H1 (cell line): ENCODE data around the gene ZC3H8. TPM values are rescaled to one million over a fixed set of nuclear protein-coding genes. Genes with fewer than 3 reads are reported as not detected.

ENCODE experiments used
- CTCF ChIA-PET: fragments of 300-600 bp; sonication (Branson Sonifier 250); formaldehyde crosslinking; loops from one replicate; lab custom pipeline; 2021; ENCODE audit not compliant: partially characterized antibody; lab: Charles Lee
- POLR2A ChIA-PET: fragments of 300-600 bp; sonication (Branson Sonifier 250); formaldehyde crosslinking; loops from one replicate; lab custom pipeline; 2021; ENCODE audit warnings: inconsistent platforms; ENCODE audit not compliant: partially characterized antibody; lab: Charles Lee
- DNase-seq, 2 experiments: peaks; one replicate each; pipeline versions ENCODE4 v3.0.0 to v3.0.0-alpha.2; 2010 to 2022; ENCODE audit warnings: low spot score in 2 of 2, low read depth in 1 of 2, mixed read lengths in 1 of 2
- FAIRE-seq: peaks from 2 replicates; lab custom pipeline; 2011; peaks lifted over from hg19 to GRCh38; lab: Jason Lieb, UNC
- H2AFZ ChIP-seq: 2 replicates; pipeline ENCODE4 v1.8.1; 2012; ENCODE audit warnings: low read length, inconsistent platforms
- H2AK5ac ChIP-seq: 2 replicates; pipeline ENCODE4 v1.6.1; 2013; ENCODE audit warnings: low read depth, low read length
- H2BK120ac ChIP-seq: replicated peaks from 2 replicates; pipeline ENCODE3; 2013; ENCODE audit warnings: low read depth, low read length, inconsistent platforms
- H2BK12ac ChIP-seq: 2 replicates; pipeline ENCODE4 v1.6.1; 2013; ENCODE audit warnings: low read depth, low read length
- H2BK15ac ChIP-seq: 2 replicates; pipeline ENCODE4 v1.6.1; 2013; ENCODE audit warnings: low read length
- H2BK20ac ChIP-seq: 2 replicates; pipeline ENCODE4 v1.6.1; 2013; ENCODE audit warnings: low read length
- H2BK5ac ChIP-seq: 2 replicates; pipeline ENCODE4 v1.6.1; 2013; ENCODE audit warnings: low read depth, low read length
- H3K14ac ChIP-seq: 2 replicates; pipeline ENCODE4 v1.6.1; 2013; ENCODE audit warnings: inconsistent platforms; ENCODE audit not compliant: insufficient read length
- H3K18ac ChIP-seq: 2 replicates; pipeline ENCODE4 v1.6.1; 2013; ENCODE audit warnings: low read length; ENCODE audit errors: extremely low read depth
- H3K23ac ChIP-seq: 2 replicates; pipeline ENCODE4 v1.6.1; 2013; ENCODE audit warnings: inconsistent platforms; ENCODE audit not compliant: insufficient read length
- H3K23me2 ChIP-seq: 2 replicates; pipeline ENCODE4 v1.6.1; 2013; ENCODE audit warnings: low read depth, low read length
- H3K27ac ChIP-seq: 2 replicates; pipeline ENCODE4 v1.6.1; 2011; ENCODE audit warnings: low read depth, low read length, inconsistent platforms
- H3K27me3 ChIP-seq, 4 experiments: replicated peaks in 1 of 4; 1 replicate in 1 of 4; 2 replicates in 3 of 4; pipeline versions ENCODE4 v1.6.1 to v1.8.1; 2011 to 2013; ENCODE audit warnings: low read length in 3 of 4, mild to moderate bottlenecking in 3 of 4, inconsistent platforms in 2 of 4, mixed read lengths in 2 of 4, moderate library complexity in 1 of 4; ENCODE audit not compliant: control insufficient read depth in 3 of 4, insufficient read depth in 3 of 4; ENCODE audit errors: extremely low read depth in 1 of 4
- H3K36me3 ChIP-seq, 4 experiments: 2 replicates each; pipeline versions ENCODE4 v1.6.1 to v1.8.1; 2011 to 2013; ENCODE audit warnings: mild to moderate bottlenecking in 4 of 4, low read length in 3 of 4, moderate library complexity in 2 of 4, control low read depth in 1 of 4, inconsistent platforms in 1 of 4; ENCODE audit not compliant: insufficient read depth in 4 of 4, control insufficient read depth in 2 of 4
- H3K4ac ChIP-seq: replicated peaks from 2 replicates; pipeline ENCODE3; 2013; ENCODE audit warnings: low read length, low read depth, mixed read lengths, inconsistent platforms; ENCODE audit not compliant: insufficient read length
- H3K4me1 ChIP-seq, 4 experiments: replicated peaks in 1 of 4; 1 replicate in 1 of 4; 2 replicates in 3 of 4; pipeline versions ENCODE4 v1.6.1 to v1.8.1; 2011 to 2013; ENCODE audit warnings: low read length in 3 of 4, inconsistent platforms in 2 of 4, mixed read lengths in 1 of 4; ENCODE audit not compliant: insufficient read depth in 4 of 4, control insufficient read depth in 3 of 4
- H3K4me2 ChIP-seq, 2 experiments: 2 replicates each; pipeline versions ENCODE4 v1.6.1 to v1.8.1; 2011 to 2013; ENCODE audit warnings: low read depth in 2 of 2, low read length in 2 of 2, control low read depth in 1 of 2, inconsistent platforms in 1 of 2, mild to moderate bottlenecking in 1 of 2; ENCODE audit not compliant: insufficient read depth in 1 of 2
- H3K4me3 ChIP-seq, 4 experiments: fragments of 200-600, 300-600 bp in 1 of 4; sonication (generic), shearing (Covaris generic), sonication (Bioruptor Twin) in 1 of 4; 2 replicates each; pipeline versions ENCODE4 v1.5.1 to v1.8.1; 2011 to 2016; ENCODE audit warnings: low read length in 4 of 4, low read depth in 3 of 4, control low read depth in 2 of 4, inconsistent platforms in 2 of 4, mild to moderate bottlenecking in 2 of 4, mixed read lengths in 1 of 4, moderate library complexity in 1 of 4; ENCODE audit not compliant: insufficient read depth in 2 of 4; ENCODE audit errors: extremely low read depth in 1 of 4
- H3K56ac ChIP-seq: replicated peaks from 2 replicates; pipeline ENCODE3; 2013; ENCODE audit warnings: low read depth, mild to moderate bottlenecking, mixed read lengths, low read length, inconsistent platforms; ENCODE audit not compliant: insufficient read length
- H3K79me1 ChIP-seq: 2 replicates; pipeline ENCODE4 v1.6.1; 2013; ENCODE audit warnings: low read depth, low read length, control low read depth
- H3K79me2 ChIP-seq, 2 experiments: 2 replicates each; pipeline versions ENCODE4 v1.6.1 to v1.8.1; 2012 to 2013; ENCODE audit warnings: low read length in 2 of 2, mild to moderate bottlenecking in 2 of 2, inconsistent platforms in 1 of 2; ENCODE audit not compliant: insufficient read depth in 2 of 2, control insufficient read depth in 1 of 2
- H3K9ac ChIP-seq, 4 experiments: replicated peaks in 1 of 4; 1 replicate in 1 of 4; 2 replicates in 3 of 4; pipeline versions ENCODE4 v1.6.1 to v1.8.1; 2011 to 2013; ENCODE audit warnings: low read depth in 3 of 4, low read length in 3 of 4, control low read depth in 2 of 4, mild to moderate bottlenecking in 2 of 4, moderate library complexity in 2 of 4, inconsistent platforms in 1 of 4; ENCODE audit errors: extremely low read depth in 1 of 4
- H3K9me3 ChIP-seq, 2 experiments: 2 replicates each; pipeline versions ENCODE4 v1.6.1 to v1.8.1; 2012 to 2013; ENCODE audit warnings: mild to moderate bottlenecking in 2 of 2, moderate library complexity in 2 of 2, control low read depth in 1 of 2, inconsistent platforms in 1 of 2, low read depth in 1 of 2, low read length in 1 of 2, mixed read lengths in 1 of 2; ENCODE audit not compliant: insufficient read depth in 2 of 2
- H4K20me1 ChIP-seq, 2 experiments: replicated peaks in 1 of 2; 2 replicates each; pipeline versions ENCODE3 to v1.8.1; 2011 to 2013; ENCODE audit warnings: inconsistent platforms in 2 of 2, low read length in 2 of 2, mild to moderate bottlenecking in 1 of 2; ENCODE audit not compliant: insufficient read depth in 2 of 2, control insufficient read depth in 1 of 2
- H4K5ac ChIP-seq: 2 replicates; pipeline ENCODE4 v1.6.1; 2013; ENCODE audit warnings: low read length, low read depth, mixed read lengths, inconsistent platforms; ENCODE audit not compliant: insufficient read length
- H4K8ac ChIP-seq: 2 replicates; pipeline ENCODE4 v1.8.0; 2013; ENCODE audit warnings: mild to moderate bottlenecking, moderate library complexity, low read length, inconsistent platforms; ENCODE audit not compliant: insufficient read depth; ENCODE audit errors: extremely low read depth
- H4K91ac ChIP-seq: replicated peaks from 2 replicates; pipeline ENCODE3; 2013; ENCODE audit warnings: low read length, mixed read lengths, inconsistent platforms; ENCODE audit not compliant: insufficient read length
- CBX5 ChIP-seq: fragments of 300-800, 300-1000 bp; sonication (generic); IDR thresholded peaks from 2 replicates; pipeline ENCODE4 v1.7.1; 2016; ENCODE audit warnings: antibody characterized with exemption, low read length, low read depth
- CEBPB ChIP-seq: IDR thresholded peaks from 2 replicates; pipeline ENCODE4 v1.6.1; 2012; ENCODE audit warnings: low read depth, low read length
- EGR1 ChIP-seq: IDR thresholded peaks from 2 replicates; pipeline ENCODE4 v1.6.1; 2011; ENCODE audit warnings: low read depth, low read length, borderline replicate concordance
- EP300 ChIP-seq, 2 experiments: IDR thresholded peaks; 1 replicate in 1 of 2; 2 replicates in 1 of 2; pipeline ENCODE4 v1.6.1; 2011 to 2012; ENCODE audit warnings: low read depth in 2 of 2, low read length in 2 of 2, mild to moderate bottlenecking in 2 of 2, borderline replicate concordance in 1 of 2, inconsistent platforms in 1 of 2, moderate library complexity in 1 of 2
- FOSL1 ChIP-seq: IDR thresholded peaks from 2 replicates; pipeline ENCODE4 v1.6.1; 2011; ENCODE audit warnings: mild to moderate bottlenecking, low read depth, low read length, moderate library complexity; ENCODE audit not compliant: insufficient read depth
- HDAC6 ChIP-seq: IDR thresholded peaks from one replicate; pipeline ENCODE4 v1.7.1; 2012; ENCODE audit warnings: low read depth, mild to moderate bottlenecking, inconsistent platforms, low read length, moderate library complexity
- KDM1A ChIP-seq: fragments of 200-600, 300-600 bp; sonication (generic); IDR thresholded peaks from 2 replicates; pipeline ENCODE4 v1.7.1; 2016; ENCODE audit warnings: mild to moderate bottlenecking, low read length, borderline replicate concordance
- SAP30 ChIP-seq: fragments of 300-600 bp; sonication (generic); IDR thresholded peaks from 2 replicates; pipeline ENCODE4 v1.7.1; 2012; ENCODE audit warnings: low read length, moderate library complexity, mild to moderate bottlenecking, inconsistent platforms; ENCODE audit not compliant: insufficient read depth, insufficient replicate concordance
- SIN3A ChIP-seq, 2 experiments: IDR thresholded peaks in 1 of 2; conservative IDR thresholded peaks in 1 of 2; 2 replicates each; pipeline ENCODE4 v1.6.1; 2011 to 2012; ENCODE audit warnings: low read length in 2 of 2, improper control_type of control experiment in 1 of 2, low read depth in 1 of 2, mild to moderate bottlenecking in 1 of 2
- SIX5 ChIP-seq: IDR thresholded peaks from 2 replicates; pipeline ENCODE4 v1.6.1; 2011; ENCODE audit warnings: mild to moderate bottlenecking, low read depth, low read length
- TAF1 ChIP-seq: IDR thresholded peaks from 2 replicates; pipeline ENCODE4 v1.6.1; 2011; ENCODE audit warnings: mild to moderate bottlenecking, low read depth, low read length
- TEAD4 ChIP-seq: IDR thresholded peaks from 2 replicates; pipeline ENCODE4 v1.6.1; 2012; ENCODE audit warnings: low read depth, low read length, inconsistent platforms, mixed read lengths
- WGBS, 2 experiments: shearing (Covaris generic) in 1 of 2; methylation state at CpG; one replicate each; pipeline versions ENCODE4 v1.1.6 to v1.1.7; 2013 to 2015; ENCODE audit warnings: low lambda C conversion rate in 2 of 2, mixed read lengths in 2 of 2, inconsistent platforms in 1 of 2, low coverage in 1 of 2, missing lambda C conversion rate in 1 of 2; ENCODE audit not compliant: insufficient replicate concordance in 2 of 2, insufficient coverage in 1 of 2, insufficient read length in 1 of 2; ENCODE audit errors: extremely low coverage in 1 of 2, missing lambda C conversion rate in 1 of 2; 5-methylcytosine and 5-hydroxymethylcytosine counted together
- polyA plus RNA-seq, 7 experiments: library from polyadenylated mRNA; depleted of rRNA in 3 of 7; stranded (reverse) in 5 of 7; unstranded in 2 of 7; fragments of >200 nt in 5 of 7; fragments of 200-250 nt in 2 of 7; gene quantifications; 1 replicate in 5 of 7; 2 replicates in 1 of 7; 4 replicates in 1 of 7; pipeline versions ENCODE4 v1.2.1 to v1.2.3, GENCODE V29; 2011 to 2013; ENCODE audit warnings: missing spikeins in 2 of 7, mixed read lengths in 2 of 7
- total RNA-seq: library from RNA; stranded (reverse); fragmentation: NEBNext Ultra II Directional; extraction: Animal tissue kit (Norgen Biotek cat#: 25700); gene quantifications from 2 replicates; pipeline ENCODE4 v1.2.1, GENCODE V29; 2021
- TF ChIP-seq, protein P1 (sequence below): IDR thresholded peaks from 2 replicates; pipeline ENCODE4 v1.6.1; 2012; ENCODE audit warnings: inconsistent platforms

The ZC3H8 gene
- total and polyA plus RNA-seq, 2 of the 8 experiments (the other 6 are each of a cell fraction or from before 2014, with no cell fraction given), result 1.9 to 7.1 TPM

DNA sequence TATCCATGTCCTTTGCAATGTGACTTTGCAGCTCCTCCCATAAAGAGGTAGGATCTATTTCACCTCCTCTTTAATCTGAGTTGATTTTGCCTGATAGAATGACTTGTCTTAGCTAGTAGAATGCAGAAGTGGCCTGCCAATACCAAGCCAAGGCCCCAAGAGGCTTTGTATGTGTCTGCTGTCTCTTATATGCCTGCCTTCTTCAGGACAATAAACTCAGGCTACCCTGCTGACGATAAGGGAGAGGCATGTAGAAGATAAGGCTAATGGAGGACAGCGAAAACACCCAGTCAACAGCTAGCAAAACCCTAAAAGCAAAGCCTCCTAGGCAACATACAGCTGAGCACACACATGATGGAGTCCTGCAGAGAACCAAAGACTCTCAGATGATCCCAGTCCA, 1.8 kb upstream of the ZC3H8 start:
- no peak overlapping the region for H3K4me3 ChIP-seq
- H3K14ac ChIP-seq, result no peak overlapping the region
- no peak overlapping the region for H3K9ac ChIP-seq
- H3K36me3 ChIP-seq, result no peaks in the 10 kb centered on the region
- peaks cover 0 to under 1% of the 10 kb centered on the region in 2 experiments; a peak in 1 of 4 replicates for H3K79me2 ChIP-seq
- H2BK20ac ChIP-seq, result no peak overlapping the region
- H2BK120ac ChIP-seq, result no peak overlapping the region
- H3K27me3 ChIP-seq, result no peaks in the 10 kb centered on the region
- no peaks in the 10 kb centered on the region for H3K79me1 ChIP-seq
- H3K56ac ChIP-seq, result no peak overlapping the region
- 87% methylated on average over 2 of the region's 2 CpGs; no CpG with 5 or more reads in 1 of the 2 experiments for WGBS, 2 experiments
- no peak overlapping the region for H2AK5ac ChIP-seq
- H3K9me3 ChIP-seq, result no peaks in the 10 kb centered on the region
- H4K91ac ChIP-seq, result no peak overlapping the region
- no peak for FAIRE-seq
- H4K20me1 ChIP-seq, result no peaks in the 10 kb centered on the region
- H2BK15ac ChIP-seq, result no peak overlapping the region
- no peak overlapping the region for H3K27ac ChIP-seq
- H4K5ac ChIP-seq, result no peak overlapping the region
- no peak overlapping the region for H3K4me2 ChIP-seq
- no peak overlapping the region for H2BK5ac ChIP-seq
- no peak overlapping the region for H3K18ac ChIP-seq
- H2BK12ac ChIP-seq, result no peak overlapping the region
- no peak for DNase-seq
- ChIA-PET CTCF (interaction anchor here (1.1 kb wide), 1 partner anchor 236 kb away, joined by 3 read pairs; no protein-coding TSS in a partner anchor), POLR2A (interaction anchor here (3.2 kb wide), 1 partner anchor 17 kb away, joined by 16 read pairs; no protein-coding TSS in a partner anchor)
- peaks cover 0 to 4% (median 0%) of the 10 kb centered on the region in 4 experiments; a peak in 2 of 7 replicates for H3K4me1 ChIP-seq
- no peak overlapping the region for H3K23ac ChIP-seq
- no peak overlapping the region for H3K4ac ChIP-seq
- H2AFZ ChIP-seq, result no peak overlapping the region
- no peak overlapping the region for H4K8ac ChIP-seq
- H3K23me2 ChIP-seq, result no peaks in the 10 kb centered on the region; the same call in 1 of the 2 replicates
- TF ChIP-seq CBX5, result no peak
- no peak for TF ChIP-seq EP300 (IDR thresholded peaks at IDR 0.05; ENCODE audit: borderline replicate concordance in 1 of 2, low read depth in 2 of 2, low read length in 2 of 2)
- no peak for TF ChIP-seq SIX5
- TF ChIP-seq SAP30, result no peak
- TF ChIP-seq CEBPB, result no peak
- TF ChIP-seq EGR1, result no peak
- no peak for TF ChIP-seq TEAD4
- no peak for TF ChIP-seq TAF1
- TF ChIP-seq, protein P1, sequence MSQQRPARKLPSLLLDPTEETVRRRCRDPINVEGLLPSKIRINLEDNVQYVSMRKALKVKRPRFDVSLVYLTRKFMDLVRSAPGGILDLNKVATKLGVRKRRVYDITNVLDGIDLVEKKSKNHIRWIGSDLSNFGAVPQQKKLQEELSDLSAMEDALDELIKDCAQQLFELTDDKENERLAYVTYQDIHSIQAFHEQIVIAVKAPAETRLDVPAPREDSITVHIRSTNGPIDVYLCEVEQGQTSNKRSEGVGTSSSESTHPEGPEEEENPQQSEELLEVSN, result no peak
- no peak for TF ChIP-seq KDM1A
- no peak for TF ChIP-seq FOSL1
- no peak for TF ChIP-seq HDAC6
- no peak for TF ChIP-seq SIN3A (conservative IDR thresholded peaks at IDR 0.05 in 1 of 2, IDR thresholded peaks at IDR 0.05 in 1 of 2; ENCODE audit: low read depth in 1 of 2, low read length in 2 of 2)
